ENCODE results near the gene RNF187.
"Not testable (repeated sequence)": the region's sequence is repeated elsewhere in the genome, so short reads cannot be mapped to it uniquely, and the experiment has no call there.

RNF187 gene

GRCh38 chr1:228486596-228487335 lies 416 bp upstream of the RNF187 start:
- DNase-seq = peak; percentile 99

GRCh38 chr1:228488125-228488817 lies 1.1 kb downstream of the RNF187 start:
- DNase-seq = no peak

- DNase-seq = no peak
These were observed 1.9 kb downstream of the RNF187 start for GRCh38 chr1:228488818-228489674.

GRCh38 chr1:228490120-228491078 lies 3.2 kb downstream of the RNF187 start:
- no peak for DNase-seq

- DNase-seq = no peak
These were observed 6.2 kb downstream of the RNF187 start for GRCh38 chr1:228493141-228494043.

GRCh38 chr1:228494044-228494353 lies 6.8 kb downstream of the RNF187 start:
- DNase-seq = no peak

GRCh38 chr1:228494391-228494790 lies 7.2 kb downstream of the RNF187 start:
- DNase-seq = no peak

- DNase-seq = no peak
These were observed 8.0 kb downstream of the RNF187 start for GRCh38 chr1:228494970-228495853.

GRCh38 chr1:228496084-228496483 lies 8.9 kb downstream of the RNF187 start:
- no peak for DNase-seq

- no peak for DNase-seq
These were observed 9.3 kb downstream of the RNF187 start for GRCh38 chr1:228496494-228496893.

- no peak for DNase-seq
These were observed 10.0 kb downstream of the RNF187 start for GRCh38 chr1:228497206-228497605.

GRCh38 chr1:228497817-228498216 lies 10.6 kb downstream of the RNF187 start:
- DNase-seq = no peak

- DNase-seq = no peak
These were observed 13.1 kb downstream of the RNF187 start for GRCh38 chr1:228500143-228500734.

- peak; percentile 56 for DNase-seq
These were observed 14.0 kb downstream of the RNF187 start for GRCh38 chr1:228500901-228501871.

- no peak for DNase-seq
These were observed 15.3 kb downstream of the RNF187 start for GRCh38 chr1:228502522-228502921.

- DNase-seq = not testable (repeated sequence)
These were observed 18.8 kb downstream of the RNF187 start for GRCh38 chr1:228505944-228506343.

GRCh38 chr1:228507961-228508652 lies 20.9 kb downstream of the RNF187 start:
- DNase-seq = no peak

All from right kidney (tissue), 1 donor.